ENCODE data around the gene COBLL1.

COBLL1 gene

DNA sequence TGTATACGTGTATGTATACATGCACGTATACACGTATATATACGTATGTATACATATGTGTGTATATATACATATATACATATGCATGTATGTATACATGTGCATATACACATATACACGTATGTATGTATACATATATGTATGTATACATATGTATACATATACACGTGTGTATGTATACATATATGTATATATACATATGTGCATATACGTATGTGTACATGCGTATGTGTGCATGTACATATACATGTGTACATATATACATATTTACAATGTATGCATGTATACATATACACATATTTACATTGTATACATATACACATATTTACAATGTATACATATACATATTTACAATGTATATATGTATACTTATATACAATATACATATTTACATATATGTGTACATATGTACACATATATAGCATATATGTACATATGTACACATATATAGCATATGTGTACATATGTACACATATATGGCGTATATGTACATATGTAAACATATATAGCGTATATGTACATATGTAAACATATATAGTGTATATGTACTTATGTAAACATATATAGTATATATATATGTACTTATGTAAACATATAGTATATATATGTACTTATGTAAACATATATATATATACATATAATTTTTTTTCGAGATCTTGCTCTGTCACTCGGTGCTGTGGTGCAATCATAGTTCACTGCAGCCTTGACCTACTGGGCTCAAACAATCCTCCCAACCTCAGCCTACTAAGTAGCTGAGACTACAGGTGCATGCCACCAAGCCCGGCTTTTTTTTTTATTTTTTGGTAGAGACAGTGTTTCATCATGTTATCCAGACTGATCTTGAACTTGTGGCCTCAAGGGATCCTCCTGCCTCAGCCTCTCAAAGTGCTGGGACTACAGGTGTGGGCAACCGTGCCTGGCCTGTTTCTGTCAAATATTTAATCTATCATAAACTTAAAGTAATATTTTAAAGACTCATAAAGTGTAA lies 23.2 kb downstream of the COBLL1 start:
- DNase-seq = no peak

DNA sequence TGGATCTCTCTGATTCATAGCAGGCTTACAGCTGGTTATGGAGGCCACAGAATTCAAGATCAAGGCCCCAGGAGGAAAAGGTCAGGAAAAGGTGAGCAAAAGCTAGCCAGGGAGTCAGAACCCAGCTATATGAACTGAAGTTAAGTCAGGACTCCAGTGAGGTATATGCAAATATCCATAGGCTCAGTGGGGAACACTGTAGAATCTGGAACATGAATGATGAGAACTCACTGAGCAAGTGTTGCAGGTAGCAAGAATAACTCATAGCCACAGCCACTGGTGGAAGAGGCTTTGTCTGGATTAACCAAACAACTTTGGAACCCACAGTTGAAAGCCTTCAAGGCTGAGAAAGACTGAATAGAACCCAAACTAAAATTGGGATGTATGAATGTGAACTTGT lies 24.7 kb downstream of the COBLL1 start:
- no peak for DNase-seq

DNA sequence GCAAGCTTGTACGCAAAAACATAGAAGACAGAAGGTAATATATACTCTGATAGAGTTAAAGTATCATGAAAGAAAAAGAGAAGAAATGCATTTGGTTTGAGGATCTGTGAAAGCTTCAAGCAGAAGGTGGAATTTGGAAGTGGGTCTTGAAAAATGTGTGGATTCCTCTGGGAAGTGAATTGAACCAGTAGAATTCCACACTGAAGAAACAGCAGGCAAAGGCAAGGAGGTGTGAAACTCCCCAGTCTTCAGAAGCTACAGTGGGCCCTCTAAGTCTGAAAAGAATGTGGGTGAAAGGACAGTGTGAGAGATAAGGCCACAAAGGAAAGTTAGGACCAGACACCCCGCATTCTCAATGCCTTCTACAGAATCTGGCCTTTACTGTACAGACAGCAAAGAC lies 25.6 kb downstream of the COBLL1 start:
- no peak for DNase-seq

DNA sequence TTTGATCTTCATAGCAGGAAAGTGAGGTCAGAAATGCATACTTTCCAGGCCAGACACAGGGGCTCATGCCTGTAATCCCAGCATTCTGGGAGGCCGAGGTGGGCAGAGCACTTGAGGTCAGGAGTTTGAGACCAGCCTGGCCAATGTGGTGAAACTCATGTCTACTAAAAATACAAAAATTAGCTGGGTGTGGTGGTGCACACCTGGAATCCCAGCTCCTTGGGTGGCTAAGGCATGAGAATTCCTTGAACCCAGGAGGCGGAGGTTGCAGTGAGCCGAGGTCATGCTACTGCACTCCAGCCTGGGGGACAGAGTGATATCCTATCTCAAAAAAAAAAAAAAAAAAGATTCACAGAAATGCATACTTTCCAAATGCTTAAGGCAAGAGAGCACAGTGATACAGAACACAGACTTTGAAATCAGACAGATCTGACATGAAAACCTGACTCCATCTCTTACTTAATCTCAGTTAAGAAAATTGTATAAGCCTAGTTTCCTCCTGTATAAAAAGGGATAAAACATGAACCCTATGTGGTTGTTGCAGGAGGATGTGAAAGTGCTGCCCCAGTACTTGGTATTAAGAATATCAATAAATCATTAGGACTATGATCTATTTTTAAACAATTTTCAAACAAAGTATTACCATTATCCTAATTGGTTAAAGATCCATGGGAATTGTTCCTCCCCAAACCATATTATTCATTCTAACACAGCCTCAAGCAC lies 26.4 kb downstream of the COBLL1 start:
- DNase-seq = no peak

DNA sequence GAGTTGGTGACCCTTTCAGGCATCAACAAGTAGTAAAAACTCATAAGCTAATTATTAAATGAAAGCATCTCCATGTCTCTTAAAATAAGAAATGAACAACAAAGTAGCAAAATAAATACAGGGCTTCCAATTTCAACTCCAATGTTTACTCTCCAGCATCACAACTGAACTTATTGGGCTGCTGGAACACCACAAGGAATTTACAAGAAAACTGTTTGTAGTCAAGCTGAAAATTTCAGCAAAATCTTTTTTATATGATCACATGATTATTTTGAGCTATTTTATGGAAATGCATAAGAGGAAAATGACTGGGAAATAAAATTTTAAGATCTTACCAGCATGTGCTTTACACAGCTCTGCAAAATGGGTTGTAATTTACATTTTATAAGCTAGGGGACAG lies 28.1 kb downstream of the COBLL1 start:
- no peak for DNase-seq

DNA sequence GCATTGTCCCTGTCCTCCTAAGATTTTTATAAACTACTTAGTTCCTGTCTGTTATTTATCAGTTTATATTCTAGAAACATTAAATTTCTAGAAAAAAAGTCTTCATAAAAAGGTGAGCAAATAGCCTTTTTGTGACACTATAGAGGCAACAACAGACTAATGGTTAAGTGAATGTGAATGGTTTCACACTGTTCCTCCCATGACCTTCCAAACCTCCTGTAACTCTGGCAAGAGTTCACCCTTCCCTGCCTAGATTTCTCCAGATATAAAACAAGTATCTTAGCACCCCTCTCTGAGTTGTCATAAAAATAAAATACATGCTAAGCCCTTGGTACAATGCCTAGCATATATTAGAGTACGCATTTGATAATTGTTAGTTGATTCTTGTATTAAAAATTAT lies 29.2 kb downstream of the COBLL1 start:
- DNase-seq = no peak

DNA sequence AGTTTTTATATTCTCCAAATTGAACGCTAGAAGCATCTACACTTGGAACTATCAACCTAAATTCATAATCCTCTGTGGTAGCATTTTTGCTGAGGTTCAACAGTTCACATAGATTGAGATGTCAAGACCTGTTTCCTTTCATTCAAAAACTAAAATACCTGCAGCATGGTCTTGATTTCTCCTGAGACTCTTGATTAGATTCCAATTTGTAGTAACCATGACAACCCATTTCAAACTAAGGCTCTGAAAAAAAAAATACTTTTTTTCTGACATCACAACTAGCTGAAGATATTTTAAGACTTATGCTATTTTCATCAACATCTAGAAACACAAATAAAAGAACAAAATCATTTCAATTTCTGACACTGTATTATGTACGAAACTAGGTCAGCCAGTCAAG lies 29.8 kb downstream of the COBLL1 start:
- no peak for DNase-seq

DNA sequence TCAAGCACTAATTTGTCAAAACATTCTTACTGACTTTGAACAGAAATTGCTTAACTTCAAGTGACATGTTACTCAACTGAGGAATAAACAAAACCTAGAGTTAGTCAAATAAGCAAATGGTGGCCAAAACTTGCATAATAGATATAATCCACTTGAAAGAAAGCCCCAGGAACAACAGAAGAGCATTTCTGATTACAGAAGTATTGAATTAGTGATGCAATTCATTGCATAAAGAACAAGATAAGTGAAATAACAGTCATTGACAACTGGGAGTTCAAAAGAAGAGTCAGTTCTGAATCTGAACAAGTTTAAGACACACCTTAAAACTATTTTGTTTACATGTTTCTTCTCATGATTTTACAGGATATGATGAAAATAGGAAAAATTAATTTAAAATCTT lies 30.8 kb downstream of the COBLL1 start:
- no peak for DNase-seq

DNA sequence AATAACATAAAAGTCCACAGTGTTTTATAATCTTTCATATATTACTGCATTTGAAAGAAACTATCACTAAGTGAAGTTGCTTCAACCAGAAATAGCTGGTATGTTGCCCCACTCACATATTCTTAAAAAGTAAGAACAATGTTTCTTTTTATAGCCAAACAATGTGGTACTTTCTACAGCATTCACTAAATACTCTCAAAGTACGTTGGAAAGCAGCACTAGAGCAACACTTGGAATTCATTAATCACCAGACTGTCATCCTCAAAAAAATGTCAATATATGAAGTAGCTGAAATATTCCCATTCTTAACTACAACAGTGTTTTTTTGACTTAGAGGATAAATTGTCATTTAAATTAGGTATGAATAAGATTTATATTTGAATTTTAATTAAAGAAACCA lies 32.8 kb downstream of the COBLL1 start:
- no peak for DNase-seq

DNA sequence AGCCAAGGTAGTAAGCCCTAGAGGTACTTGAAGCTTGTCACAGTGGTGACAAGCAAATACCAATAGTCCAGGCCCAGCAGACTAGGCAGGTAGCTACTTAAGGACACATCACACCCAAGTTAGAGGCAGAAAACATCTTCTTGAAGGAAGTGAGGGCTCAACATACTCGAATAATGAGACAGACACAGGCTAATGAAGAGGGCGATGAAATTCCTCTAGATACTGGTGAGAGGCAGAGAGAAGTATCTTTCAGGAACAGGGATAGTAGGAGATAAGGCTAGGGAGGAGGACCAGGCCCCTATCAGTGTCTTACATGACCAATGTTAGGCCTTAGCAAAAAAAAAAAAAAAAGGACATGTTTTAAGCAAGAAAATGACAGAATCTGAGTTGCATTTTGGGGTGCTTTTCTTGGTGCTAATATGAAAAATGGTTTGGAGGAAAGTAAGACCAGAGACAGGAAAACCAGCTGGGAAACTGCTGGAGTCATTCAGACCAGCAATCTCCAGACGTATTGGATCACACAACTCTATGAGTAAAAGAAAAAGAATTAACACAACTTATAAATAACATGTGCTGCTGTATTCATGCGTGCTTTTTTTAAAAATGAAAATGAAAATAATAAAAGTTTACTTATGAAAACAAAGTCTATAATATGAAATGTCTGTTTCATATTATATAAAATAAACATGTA lies 37.7 kb downstream of the COBLL1 start:
- DNase-seq = no peak

DNA sequence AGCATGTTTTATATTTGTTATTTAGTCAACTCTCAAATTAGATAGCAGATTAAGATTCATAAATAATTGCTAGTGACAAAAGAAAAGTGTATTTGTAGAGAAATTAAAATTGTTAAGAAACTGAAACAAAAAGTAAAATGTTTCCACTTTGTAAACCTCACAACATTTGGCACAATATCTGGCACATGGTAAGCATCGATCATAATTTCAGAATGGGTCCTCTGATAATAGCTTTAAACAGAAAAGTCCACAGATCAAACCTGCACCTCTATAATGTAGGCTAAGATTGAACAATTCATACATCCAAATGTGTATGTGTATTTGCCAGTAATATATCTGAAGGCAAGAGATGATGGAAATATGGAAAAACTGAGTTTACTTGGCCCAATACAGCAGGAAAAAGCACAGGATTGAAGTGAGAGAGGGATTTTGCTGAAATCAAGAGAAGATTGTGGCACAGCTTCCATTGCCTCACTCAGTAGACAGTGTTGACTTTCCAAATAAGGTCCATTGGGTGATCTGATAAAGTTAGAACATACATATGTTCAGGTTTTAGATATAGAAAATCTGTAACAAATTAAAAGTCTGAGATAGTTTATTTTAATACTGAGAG lies 39.4 kb downstream of the COBLL1 start:
- DNase-seq = no peak

DNA sequence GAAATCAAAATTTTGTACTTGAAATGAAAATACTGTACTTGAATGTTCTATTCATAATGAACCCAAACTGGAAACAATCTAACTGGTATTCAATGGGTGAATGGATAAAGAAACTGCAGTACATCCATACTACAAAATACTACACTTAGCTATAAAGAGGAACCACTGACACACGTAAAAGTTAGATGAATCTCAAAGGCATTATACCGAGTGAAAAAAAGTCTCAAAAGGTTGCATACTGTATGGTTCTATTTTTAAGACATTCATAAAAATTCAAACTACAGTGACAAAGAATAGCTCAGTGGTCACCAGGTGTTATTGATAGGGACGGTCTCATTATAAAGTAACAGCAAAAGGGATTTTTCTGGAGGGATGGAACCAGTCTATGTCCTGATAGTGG lies 41.1 kb downstream of the COBLL1 start:
- DNase-seq = no peak

DNA sequence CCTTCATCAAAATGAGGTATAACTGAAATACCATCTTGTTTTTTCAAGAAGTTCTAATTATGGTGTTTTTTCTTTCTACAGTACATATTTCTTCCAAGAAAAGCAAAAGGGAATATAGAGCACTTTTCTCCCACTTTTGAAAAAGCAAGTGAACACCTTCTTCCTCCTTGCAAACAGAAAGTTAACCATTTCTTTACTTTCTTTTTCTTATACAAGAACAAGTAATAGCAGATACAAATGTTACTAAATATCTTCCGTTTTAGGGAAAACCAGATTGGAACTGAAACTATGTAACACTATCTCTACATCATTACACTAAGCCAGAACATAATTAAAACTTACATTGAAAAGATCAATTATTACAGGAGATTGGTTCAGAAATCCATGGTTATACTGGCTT lies 44.0 kb downstream of the COBLL1 start:
- DNase-seq = no peak

DNA sequence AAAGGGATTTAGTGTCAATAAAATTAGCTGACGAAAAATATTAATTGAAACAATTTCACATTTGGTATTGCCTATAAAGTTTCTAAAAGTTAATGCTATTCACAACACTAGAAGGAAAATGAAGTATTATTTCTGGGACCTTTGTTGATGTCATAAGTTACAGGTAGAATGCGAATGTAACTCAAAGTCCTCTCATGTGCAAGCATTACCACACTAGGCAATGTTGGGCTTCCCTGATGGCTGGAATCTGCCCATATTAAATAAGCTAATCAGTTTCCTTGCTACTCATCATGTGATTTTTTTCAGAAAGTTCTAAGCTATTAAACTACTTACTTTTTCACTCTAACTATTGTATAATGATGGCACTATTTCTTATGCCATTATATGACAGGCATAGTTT lies 44.6 kb downstream of the COBLL1 start:
- no peak for DNase-seq

DNA sequence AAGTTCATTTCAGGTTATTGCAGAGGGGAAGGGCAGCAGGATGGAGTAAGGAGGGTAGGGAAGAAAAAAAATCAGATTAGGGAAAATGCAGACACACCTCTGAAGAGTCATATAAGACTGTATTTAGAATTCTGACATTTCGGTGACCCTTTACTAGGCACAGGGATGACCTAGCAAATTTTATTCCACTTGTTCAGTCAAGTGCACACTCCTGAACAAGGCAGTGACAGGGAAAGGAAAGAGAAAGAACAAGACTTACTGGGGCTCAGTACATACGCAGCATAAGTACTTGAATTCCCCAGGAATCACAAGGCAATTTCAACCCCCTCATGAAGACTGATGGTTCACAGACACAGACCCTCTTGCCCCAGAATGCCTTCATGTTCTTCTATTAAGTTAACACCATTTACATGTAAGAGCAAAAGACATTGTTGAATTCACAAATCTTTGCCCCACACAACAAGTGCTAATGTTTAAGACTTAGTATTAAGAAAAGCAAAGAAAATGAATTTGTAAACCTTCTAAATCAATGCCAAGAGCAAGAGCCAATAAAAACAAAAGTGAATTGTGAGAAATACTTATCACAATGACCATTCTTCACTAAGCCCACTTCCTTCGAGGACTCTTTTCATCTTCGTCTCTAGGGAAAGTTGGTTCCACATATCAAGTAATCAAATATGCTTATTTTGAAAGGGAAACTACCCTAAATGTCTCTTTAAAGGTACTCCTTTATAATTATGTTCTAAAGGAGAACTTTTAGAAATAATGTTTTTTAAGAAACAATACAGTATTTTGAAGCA lies 47.0 kb downstream of the COBLL1 start:
- DNase-seq = no peak

DNA sequence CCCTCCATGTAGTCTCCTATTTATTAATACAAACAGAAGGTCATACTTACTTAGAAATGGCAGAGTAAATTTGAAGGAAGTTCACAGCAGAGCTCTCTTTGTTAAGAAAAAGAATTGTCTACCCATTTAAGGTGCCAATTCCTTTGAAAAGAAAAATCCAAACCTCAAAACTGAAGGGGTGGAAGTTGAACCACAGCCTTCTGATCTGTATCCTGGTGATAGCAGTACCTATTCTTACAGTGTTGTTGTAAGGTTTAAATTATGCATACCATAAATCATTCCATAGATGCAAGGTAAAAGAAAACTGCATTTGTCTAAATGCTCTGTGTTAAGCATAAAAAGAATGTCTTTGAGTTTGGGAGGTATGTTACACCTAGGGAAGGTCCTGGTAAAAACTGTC lies 47.6 kb downstream of the COBLL1 start:
- DNase-seq = no peak

DNA sequence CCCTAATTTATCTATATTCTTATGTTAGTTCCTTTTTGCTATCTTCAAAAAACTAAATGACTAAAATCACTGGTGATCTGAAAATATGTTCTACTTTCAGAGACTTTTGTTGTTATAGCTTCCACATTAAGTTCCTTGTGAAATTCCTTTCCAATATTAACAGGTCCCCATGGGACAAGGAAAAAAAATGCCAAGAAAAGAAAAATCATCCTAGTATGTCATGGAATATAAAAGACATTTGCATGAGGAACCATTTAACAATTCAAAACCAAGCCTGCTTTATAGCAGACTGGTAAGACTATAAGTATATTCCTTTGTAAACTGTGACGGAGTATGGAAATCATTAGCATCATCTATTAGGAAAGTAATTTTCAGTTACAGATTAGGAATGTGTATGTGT lies 48.1 kb downstream of the COBLL1 start:
- no peak for DNase-seq

DNA sequence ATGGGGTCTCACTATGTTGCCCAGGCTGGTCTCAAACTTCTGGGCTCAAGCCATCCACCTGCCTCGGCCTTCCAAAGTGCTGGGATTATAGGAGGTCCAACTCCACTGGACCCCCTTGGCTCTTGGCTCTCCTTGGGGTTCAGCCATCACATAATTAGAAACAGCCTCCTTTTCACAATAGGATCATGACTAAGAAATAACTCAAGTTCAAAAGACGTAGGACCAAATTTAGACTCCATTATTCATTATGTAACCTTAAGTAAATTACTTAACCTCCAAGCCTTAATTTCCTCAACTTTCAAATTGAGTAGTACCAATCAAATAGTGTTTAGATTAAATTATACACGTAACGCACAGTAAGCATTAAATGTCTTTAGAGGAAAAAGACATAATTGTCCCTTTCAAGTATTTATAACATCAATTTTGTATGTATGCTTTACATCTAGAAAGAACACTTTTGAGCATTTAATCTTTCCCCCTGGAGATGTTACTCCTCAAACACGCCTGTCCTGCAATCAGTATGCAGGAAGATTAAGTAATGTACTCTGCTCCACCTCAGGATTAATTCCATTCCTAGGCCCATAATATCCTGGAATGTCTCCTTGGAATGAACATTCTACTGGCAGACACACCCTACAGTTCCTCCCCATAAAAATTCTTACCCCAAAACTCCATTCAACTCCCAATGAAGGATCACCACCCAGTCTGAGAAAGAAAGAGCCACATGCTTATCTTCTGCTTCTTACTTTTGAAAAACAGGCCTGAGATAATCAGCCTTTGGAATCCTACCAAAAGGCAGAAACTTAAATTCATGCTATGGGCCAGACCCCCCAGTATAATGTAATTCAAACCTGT lies 49.1 kb downstream of the COBLL1 start:
- no peak for DNase-seq

DNA sequence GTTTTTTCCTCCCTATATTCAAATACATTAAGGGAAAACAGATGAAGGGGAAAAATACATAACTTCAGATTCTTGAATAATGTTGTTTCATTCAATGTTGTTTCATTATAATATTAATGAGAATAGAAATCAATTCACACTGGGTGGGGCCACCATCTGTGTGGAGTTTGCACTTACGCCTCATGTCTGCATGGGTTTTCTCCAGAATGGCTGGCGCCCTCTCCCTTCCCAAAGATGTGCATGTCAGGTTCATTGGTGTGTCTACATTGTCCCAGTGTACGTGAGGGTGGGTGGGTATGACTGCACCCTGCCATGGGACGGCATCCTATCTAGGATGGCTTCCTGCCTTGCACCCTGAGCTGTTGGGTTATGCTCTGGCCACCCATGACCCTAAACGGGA lies 51.7 kb downstream of the COBLL1 start:
- DNase-seq = no peak

DNA sequence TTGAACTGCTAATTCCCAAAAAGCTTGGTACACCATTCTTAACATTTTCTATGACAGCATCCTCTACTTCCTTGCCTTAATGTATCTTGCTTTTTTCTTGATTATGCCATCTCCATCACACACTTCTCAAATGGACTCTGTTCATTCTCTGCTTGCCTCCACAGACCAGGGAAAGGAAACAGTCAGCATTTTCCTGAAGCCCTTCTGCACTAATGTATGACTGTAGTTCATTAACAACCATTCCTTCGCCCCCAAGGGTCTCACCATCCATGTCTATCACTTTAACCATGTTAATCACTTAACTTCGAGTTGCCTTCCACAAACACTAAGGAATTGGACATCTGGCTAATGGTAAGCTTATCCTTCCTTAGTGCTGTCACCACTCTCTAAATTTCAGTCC lies 54.8 kb downstream of the COBLL1 start:
- DNase-seq = no peak
